NCI-H2196 treated with DMSO at 0.1 percent for 48 hours (cell line): ENCODE data around the gene MARCOL.
"Not testable (repeated sequence)": the region's sequence is repeated elsewhere in the genome, so short reads cannot be mapped to it uniquely, and the experiment has no call there.

ENCODE experiments used
- DNase-seq: peaks from one replicate; lab custom pipeline; 2025; ENCODE audit not compliant: unreplicated experiment; lab: John Stamatoyannopoulos, UW

MARCOL gene

GRCh38 chr5:148267962-148268361 lies 29.6 kb downstream of the MARCOL start:
- DNase-seq, result no peak

GRCh38 chr5:148268566-148268965 lies 30.2 kb downstream of the MARCOL start, which contains the start of gene SPINK13:
SPINK13 (plus strand) TSS chr5:148268794; CDS start chr5:148270073, 1,279 bp downstream.
- no peak for DNase-seq

- not testable (repeated sequence) for DNase-seq
Observed at GRCh38 chr5:148275129-148275528, 36.8 kb downstream of the MARCOL start.

- not testable (repeated sequence) for DNase-seq
Observed at GRCh38 chr5:148280893-148281292, 42.6 kb downstream of the MARCOL start.

- not testable (repeated sequence) for DNase-seq
Observed at GRCh38 chr5:148281336-148281735, 43.0 kb downstream of the MARCOL start.

GRCh38 chr5:148290271-148291195 lies 52.2 kb downstream of the MARCOL start:
- DNase-seq, result peak; percentile 2
